ENCODE results near the gene DDAH1. TPM values are rescaled to one million over a fixed set of nuclear protein-coding genes. Genes with fewer than 3 reads are reported as not detected.

The DDAH1 gene
- total and polyA plus RNA-seq, 2 donors (not counting 3 experiments of a cell fraction or from before 2014, with no cell fraction given): 44.0 to 75.2 TPM

- H3K9me1 ChIP-seq (replicated peaks; ENCODE audit: control insufficient read depth, extremely low read depth, insufficient read depth, low read length): no peaks in the 10 kb centered on the region
- peaks cover 2% of the 10 kb centered on the region for H3K4me1 ChIP-seq (ENCODE audit: control insufficient read depth, extremely low read depth, insufficient read depth, low read length)
- H3K27ac ChIP-seq (ENCODE audit: insufficient read depth, low read depth, low read length): no peak overlapping the region
- FAIRE-seq (no peak), DNase-seq (ENCODE audit: low read depth, low spot score) (no peak)
- H3K4me2 ChIP-seq (ENCODE audit: insufficient read depth, low read length): no peak overlapping the region
- no peaks in the 10 kb centered on the region for H3K9me3 ChIP-seq (replicated peaks; ENCODE audit: control insufficient read depth, insufficient read depth, low read length)
- no peak overlapping the region for H3K4me3 ChIP-seq (replicated peaks in 1 of 3; ENCODE audit: insufficient read depth in 1 of 3, low read depth in 1 of 3, low read length in 3 of 3)
- dilution Hi-C loops (cut with MboI; ENCODE audit: extremely low pct_ligation_motif_present, low sequenced_read_pairs) (no loop called here), intact Hi-C loops (cut with micrococcal nuclease) (no loop called here)
- CTCF ChIA-PET: interaction anchor here (1.5 kb wide), 1 partner anchor 66 kb away, joined by 3 read pairs; no protein-coding TSS in a partner anchor
- POLR2A ChIA-PET: no interaction called here
- no peak overlapping the region for H3K9ac ChIP-seq (replicated peaks; ENCODE audit: extremely low read depth, insufficient read depth, low read length)
- no peak overlapping the region for H2AFZ ChIP-seq (ENCODE audit: low read depth, low read length)
- H3K27me3 ChIP-seq (ENCODE audit: control insufficient read depth in 2 of 2, insufficient read depth in 2 of 2, low read length in 2 of 2): no peaks in the 10 kb centered on the region
- peaks cover 12% of the 10 kb centered on the region for H3K79me2 ChIP-seq (ENCODE audit: control insufficient read depth, insufficient read depth, low read length)
- peaks cover 7 to 14% of the 10 kb centered on the region in 2 experiments for H3K36me3 ChIP-seq (ENCODE audit: control insufficient read depth in 2 of 2, extremely low read depth in 1 of 2, insufficient read depth in 2 of 2, low read length in 2 of 2)
- no TSS peak for BruUV-seq (replicated peaks)
- TF ChIP-seq EZH2 (IDR thresholded peaks at IDR 0.05; ENCODE audit: borderline replicate concordance, low read depth, low read length, severe bottlenecking) (no peak), MAX (IDR thresholded peaks at IDR 0.05; ENCODE audit: insufficient read depth, insufficient read length) (no peak), FOS (IDR thresholded peaks at IDR 0.05; ENCODE audit: borderline replicate concordance, insufficient read depth, low read length) (no peak), CTCF (IDR thresholded peaks at IDR 0.05; ENCODE audit: extremely low read depth in 1 of 2, insufficient read depth in 1 of 2, low read depth in 1 of 2, low read length in 2 of 2) (no peak), GATA2 (IDR thresholded peaks at IDR 0.05; ENCODE audit: insufficient read depth, insufficient read length, low read depth, low read length) (no peak), POLR2AphosphoS5 (IDR thresholded peaks at IDR 0.05; ENCODE audit: insufficient read depth, low read depth, low read length) (no peak), POLR2A (IDR thresholded peaks at IDR 0.05; ENCODE audit: low read depth, low read length) (no peak), JUN (IDR thresholded peaks at IDR 0.05; ENCODE audit: borderline replicate concordance, insufficient read depth, insufficient read length, low read depth) (no peak), MYC (IDR thresholded peaks at IDR 0.05; ENCODE audit: low read depth, low read length) (no peak)
- H4K20me1 ChIP-seq (replicated peaks; ENCODE audit: control insufficient read depth, extremely low read depth, insufficient read depth, low read length): no peaks in the 10 kb centered on the region
Observed at GRCh38 chr1:85352055-85352454, 112.9 kb downstream of the DDAH1 start.
